GM12892 (cell line): ENCODE measurements around the gene EPS15.
"Not testable (repeated sequence)": the region's sequence is repeated elsewhere in the genome, so short reads cannot be mapped to it uniquely, and the experiment has no call there.

Experiments used
- DNase-seq: peaks from one replicate; pipeline ENCODE4 v3.0.0; 2011; ENCODE audit not compliant: insufficient read length
- FAIRE-seq: peaks from 2 replicates; lab custom pipeline; 2011; peaks lifted over from hg19 to GRCh38; lab: Jason Lieb, UNC
- POLR2A ChIP-seq: IDR thresholded peaks from 2 replicates; pipeline ENCODE4 v1.6.1; 2011; ENCODE audit warnings: low read depth, low read length, control low read depth
- POLR2AphosphoS5 ChIP-seq: IDR thresholded peaks from 2 replicates; pipeline ENCODE4 v1.6.1; 2011; ENCODE audit warnings: low read depth, low read length, control low read depth
- TAF1 ChIP-seq: IDR thresholded peaks from 2 replicates; pipeline ENCODE4 v1.6.1; 2011; ENCODE audit warnings: low read depth, mild to moderate bottlenecking, control low read depth, low read length, borderline replicate concordance

Gene EPS15

DNA sequence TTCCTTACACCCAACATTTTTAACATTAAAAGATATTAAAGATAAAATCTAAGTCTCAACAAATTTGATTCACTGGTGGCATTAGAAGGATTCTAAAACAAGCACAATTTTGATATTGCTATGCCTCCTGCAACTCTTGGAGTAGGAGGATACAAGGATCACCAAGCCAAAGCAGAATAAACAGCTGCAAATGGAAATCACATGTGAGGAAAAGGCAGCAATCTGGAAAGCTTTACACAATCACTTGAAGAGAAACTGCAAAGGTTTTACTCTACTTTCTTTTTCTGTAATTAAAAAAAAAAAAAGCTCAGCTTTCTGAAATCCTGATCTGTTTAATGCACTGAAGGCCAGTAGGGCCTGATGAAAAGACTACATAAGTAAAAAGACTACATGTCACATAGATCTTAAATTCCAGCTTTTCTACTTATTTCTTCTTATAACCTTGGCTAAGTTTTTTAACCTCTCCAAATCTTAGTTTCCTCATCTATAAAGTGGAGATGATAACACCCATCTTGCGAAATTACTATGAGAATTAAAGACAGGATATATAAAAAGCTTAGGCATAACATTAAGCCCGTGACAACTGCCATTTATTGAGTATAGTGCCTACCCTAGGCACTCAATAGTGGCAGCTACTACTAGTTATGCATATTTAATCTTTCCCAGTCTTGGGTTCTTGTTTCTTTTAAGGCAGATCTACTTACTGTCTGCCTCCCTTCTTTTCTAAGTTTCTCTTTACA is 73.5 kb downstream of the EPS15 start:
- peak; percentile 36 for FAIRE-seq
- TF ChIP-seq POLR2AphosphoS5 (no peak), POLR2A (no peak), TAF1 (no peak)
- DNase-seq: no peak

DNA sequence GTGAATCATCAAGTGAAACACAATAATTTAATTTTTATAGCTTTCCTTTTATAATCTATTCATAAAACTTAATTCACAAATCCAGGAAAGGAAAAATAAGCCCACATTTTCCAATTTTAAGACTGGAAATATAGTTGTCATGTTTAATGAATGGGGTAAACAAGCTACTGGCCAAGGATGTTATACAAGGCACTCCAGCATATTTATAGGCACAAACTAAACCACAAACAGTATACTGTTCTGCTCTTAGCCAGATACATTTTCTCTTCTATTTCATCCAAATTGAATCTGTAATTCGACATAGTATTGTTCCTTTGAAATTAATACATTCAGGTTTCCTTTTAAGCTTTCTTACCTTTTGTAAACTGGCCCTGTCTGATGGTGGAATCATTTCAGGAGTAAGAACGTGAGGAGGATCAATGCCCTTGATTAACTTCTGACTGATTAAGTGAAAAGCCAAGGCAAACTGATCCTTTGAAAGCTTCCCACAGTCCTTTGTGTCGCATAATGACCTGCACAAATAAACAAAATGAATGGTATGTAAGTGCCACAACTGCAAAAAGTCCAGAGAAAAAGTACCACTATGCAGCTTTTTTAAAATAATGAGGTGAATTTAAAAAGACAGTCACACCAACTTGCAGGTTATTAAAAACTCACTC is 74.4 kb downstream of the EPS15 start:
- peak; percentile 84 for FAIRE-seq
- DNase-seq: no peak
- TF ChIP-seq POLR2AphosphoS5: no peak
- TF ChIP-seq TAF1: no peak
- TF ChIP-seq POLR2A: no peak

DNA sequence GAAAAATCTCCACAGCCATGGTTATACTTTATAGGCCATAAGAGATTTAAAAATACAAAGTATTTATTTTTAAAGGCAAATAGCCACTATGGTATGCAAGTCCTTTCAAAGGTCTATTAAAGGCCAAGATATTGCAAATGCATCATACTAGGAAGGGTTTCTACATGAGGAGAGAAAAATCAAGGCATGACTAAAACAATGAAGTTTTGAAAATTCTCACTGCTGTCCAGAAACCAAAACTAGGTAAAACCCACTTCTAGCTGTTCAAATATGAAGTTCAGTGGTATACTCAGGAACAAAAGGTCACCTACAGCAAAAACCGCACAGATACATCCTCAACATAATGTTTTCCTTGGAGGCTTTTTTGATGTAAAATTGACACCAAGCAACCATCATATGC is 75.0 kb downstream of the EPS15 start:
- TF ChIP-seq POLR2AphosphoS5 (no peak), POLR2A (no peak), TAF1 (no peak)
- DNase-seq (no peak), FAIRE-seq (peak; percentile 81)

DNA sequence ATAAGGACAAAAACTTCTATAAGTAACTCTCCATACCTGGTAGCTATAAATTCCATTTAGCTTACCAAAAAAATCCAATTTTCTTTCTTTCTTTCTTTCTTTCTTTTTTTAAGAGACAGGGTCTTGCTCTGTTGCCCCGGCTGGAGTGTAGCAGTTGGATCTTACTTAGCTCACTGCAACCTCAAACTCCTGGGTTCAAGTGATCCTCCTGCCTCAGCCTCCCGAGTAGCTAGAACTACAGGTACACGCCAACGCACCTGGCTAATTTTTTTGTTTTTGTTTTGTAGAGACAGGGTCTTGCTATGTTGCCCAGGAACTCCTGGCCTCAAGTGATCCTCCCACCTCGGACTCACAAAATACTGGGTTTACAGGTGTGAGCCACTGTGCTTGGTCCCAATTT is 75.5 kb downstream of the EPS15 start:
- TF ChIP-seq TAF1: no peak
- TF ChIP-seq POLR2A: no peak
- no peak for TF ChIP-seq POLR2AphosphoS5
- FAIRE-seq (no peak), DNase-seq (no peak)

DNA sequence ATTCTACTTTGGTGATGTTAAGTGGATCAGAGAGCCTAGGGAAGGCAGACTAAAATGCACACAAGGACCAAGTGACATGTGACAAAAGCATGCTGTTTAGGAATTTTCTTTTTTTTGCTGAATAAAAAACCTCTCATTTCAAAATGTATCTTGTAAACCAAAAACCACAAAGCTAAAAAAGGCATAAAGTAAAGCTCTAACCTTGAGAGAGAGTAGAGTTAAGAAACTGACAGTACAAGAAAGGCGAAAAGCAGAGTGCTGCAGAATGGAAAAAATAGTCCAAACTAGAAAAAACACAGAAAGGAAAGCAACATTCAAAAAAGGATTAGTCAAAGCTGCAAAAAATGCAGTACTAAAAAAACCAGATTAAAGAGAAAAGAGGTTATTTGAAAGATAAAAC is 76.5 kb downstream of the EPS15 start:
- FAIRE-seq (no peak), DNase-seq (no peak)
- TF ChIP-seq POLR2A (no peak), TAF1 (no peak), POLR2AphosphoS5 (no peak)

DNA sequence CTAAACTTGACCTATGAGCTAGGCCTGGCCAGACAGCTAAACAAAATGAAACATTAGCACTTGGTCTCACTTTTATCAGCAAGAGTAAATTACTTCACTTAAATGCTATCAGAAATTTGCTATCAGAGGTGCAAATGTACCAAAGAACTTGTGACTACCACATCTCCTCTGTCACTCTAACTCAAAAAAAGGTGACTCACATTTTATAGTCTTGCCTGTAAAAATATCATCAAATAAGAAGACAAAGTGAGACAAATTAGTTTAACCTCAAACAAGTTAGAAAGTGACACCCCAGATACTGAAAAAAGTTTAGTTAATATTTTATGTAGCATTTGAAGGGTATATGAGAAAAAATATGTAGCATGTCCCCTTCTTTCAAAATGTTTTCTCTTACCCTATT is 76.9 kb downstream of the EPS15 start:
- TF ChIP-seq TAF1 (no peak), POLR2A (no peak), POLR2AphosphoS5 (no peak)
- DNase-seq (no peak), FAIRE-seq (no peak)

DNA sequence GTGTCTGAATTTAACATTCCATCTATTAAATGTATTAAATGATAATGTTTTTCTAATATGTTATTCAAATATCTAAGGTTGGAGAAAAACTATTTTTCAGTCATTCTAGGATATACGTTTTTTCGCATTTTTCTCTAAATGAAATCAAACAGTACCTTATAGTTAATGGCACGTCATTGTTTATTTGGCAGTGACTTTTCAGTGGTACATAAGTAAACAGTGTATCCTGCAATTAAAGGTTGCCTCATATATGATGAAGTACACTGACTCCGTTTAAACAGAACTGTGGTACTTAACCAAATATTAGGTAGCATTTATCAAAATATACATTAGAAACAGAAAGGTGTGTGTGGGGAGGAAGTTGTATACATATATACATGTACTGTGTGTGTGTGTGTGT is 79.2 kb downstream of the EPS15 start:
- FAIRE-seq (no peak), DNase-seq (no peak)
- TF ChIP-seq POLR2A: no peak
- TF ChIP-seq TAF1: no peak
- TF ChIP-seq POLR2AphosphoS5: no peak

DNA sequence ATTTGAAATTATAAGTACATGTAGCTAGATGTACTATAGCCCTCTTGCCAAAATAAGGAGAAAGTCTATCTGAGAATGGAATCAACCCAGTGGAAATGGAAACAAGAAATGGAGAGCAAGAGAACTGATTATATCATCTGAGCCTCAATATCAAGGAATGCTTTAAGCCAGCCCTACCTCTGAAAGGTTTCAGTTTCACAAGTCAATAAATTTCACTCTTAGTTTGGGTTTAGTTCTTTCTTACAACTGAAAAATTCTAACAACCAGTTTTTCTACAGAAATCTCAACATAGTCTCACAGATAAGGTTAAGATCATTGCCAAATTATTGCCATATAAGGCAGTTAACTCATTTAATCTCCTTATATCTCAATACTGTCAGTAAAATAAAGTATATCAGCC is 80.0 kb downstream of the EPS15 start:
- DNase-seq (no peak), FAIRE-seq (peak; percentile 63)
- TF ChIP-seq TAF1 (no peak), POLR2AphosphoS5 (no peak), POLR2A (no peak)

DNA sequence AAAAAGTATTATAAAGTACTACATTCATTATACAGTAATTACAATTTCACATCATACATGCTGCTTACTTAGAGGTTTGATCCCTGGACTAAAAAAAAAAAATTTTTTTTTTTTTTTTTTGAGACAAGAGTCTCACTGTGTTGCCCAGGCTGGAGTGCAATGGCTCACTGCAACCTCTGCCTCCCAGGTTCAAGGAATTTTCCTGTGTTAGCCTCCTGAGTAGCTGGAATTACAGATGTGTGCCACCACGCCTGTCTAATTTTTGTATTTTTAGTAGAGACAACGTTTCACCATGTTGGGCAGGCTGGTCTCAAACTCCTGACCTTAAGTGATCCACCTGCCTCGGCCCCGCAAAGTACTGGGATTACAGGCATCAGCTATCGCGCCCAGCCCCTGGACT is 81.7 kb downstream of the EPS15 start:
- not testable (repeated sequence) for FAIRE-seq, DNase-seq

DNA sequence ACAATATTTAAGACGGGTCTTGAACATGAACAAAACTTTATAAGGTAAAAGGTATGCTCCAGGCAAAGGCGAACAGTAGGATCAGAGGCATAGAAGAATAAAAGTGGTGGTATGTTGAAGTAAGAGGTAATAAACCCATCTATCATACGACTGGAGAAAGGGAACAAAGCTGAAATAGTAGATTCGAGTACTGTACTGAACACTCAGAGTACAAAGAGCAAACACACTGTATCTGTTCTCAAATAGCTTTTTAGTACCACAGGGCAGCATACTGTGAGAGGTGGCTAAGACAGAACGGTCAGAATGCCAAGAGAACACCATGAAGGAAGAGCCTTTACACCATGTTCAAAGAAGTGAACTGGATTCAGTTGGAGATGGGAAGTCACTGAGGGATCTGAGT is 83.2 kb downstream of the EPS15 start:
- DNase-seq (no peak), FAIRE-seq (peak; percentile 9)
- TF ChIP-seq POLR2AphosphoS5 (no peak), TAF1 (no peak), POLR2A (no peak)

DNA sequence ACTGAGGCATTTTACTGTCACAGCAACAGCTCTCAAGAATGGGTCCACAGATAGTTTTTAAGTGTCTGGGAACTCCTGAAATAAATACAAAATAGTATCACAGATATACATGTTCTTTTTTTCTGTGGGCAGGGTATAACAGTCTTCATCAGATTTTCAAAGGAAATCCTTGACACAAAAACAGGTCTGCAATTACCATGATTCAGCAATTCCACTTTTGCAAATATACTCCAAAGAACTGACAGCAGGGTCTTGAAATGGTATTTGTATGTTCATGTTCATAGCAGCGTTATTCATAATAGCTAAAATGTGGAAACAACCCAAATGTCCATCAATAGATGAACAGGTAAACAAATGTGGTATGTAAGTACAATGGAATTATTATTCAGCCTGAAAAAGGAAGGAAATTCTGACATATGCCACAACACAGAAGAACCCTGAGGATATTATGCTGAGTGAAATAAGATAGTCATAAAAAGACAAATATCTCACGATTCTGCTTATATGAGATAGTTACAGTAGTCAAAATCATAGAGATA is 85.0 kb downstream of the EPS15 start:
- TF ChIP-seq POLR2A (no peak), POLR2AphosphoS5 (no peak)
- peak; percentile 85 for FAIRE-seq
- DNase-seq: no peak

DNA sequence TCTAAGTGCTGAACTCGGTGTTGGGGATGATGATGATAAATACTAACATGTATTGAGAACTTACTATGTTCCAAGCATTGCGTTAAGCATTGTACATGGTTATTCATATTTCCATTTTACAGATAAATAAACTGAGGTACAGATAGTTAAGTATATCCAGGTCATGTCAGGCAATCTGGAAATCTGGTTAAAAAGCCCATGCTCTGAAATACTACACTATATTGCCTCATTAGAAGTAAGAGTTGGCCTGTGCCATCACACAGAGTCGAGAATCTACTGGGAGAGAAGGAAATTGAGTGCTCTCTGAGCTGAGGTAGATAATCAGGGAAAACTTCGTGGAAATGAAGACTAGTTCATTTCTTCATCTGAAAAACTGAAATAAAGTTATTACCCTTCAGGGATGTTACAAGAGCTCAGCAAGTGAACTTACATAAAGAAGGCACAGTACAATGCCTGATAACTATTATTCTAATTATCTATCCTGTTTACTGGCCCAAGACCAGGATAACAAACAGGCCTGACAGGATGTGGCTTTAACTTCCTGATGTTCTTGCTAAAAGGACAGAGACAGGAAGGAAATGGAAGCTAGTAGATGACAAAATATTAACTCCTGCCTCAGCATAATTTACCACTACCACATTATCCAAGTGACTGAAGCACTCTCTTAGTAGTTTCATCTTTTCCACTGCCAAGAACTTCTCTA is 85.6 kb downstream of the EPS15 start:
- TF ChIP-seq TAF1 (no peak), POLR2AphosphoS5 (no peak), POLR2A (no peak)
- FAIRE-seq: peak; percentile 68
- no peak for DNase-seq
